GM18517 (cell line): Measurements from ENCODE around the gene PAX9.
"Not testable (repeated sequence)": the region's sequence is repeated elsewhere in the genome, so short reads cannot be mapped to it uniquely, and the experiment has no call there.

Experiments used
- ATAC-seq: cut with Tn5 transposase; IDR thresholded peaks from one replicate; pipeline ENCODE4 v1.9.1; 2021; ENCODE audit warnings: mild to moderate bottlenecking, moderate library complexity; ENCODE audit not compliant: unreplicated experiment

The PAX9 gene

DNA sequence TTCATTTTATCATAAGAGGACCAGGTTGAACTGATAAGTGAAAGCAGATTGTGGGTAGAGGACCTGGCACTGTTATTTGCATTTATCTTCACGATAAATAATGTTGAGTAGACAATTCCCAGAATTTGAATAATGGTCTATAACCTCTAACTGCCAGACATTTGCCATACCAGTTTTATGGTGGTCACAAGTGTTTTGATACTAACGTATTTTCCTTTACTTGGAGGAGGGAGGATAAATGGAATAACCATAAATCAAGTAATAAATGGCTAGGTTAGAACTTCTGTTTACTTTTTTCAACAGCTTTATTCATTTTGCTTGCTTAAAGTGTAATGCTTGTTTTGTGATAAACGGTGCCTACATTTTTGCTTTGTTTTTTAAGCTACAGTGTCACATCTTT is 9.5 kb downstream of the PAX9 start:
- no peak for ATAC-seq

- ATAC-seq, result no peak
Observed at GRCh38 chr14:36672095-36672494, 10.4 kb downstream of the PAX9 start.

DNA sequence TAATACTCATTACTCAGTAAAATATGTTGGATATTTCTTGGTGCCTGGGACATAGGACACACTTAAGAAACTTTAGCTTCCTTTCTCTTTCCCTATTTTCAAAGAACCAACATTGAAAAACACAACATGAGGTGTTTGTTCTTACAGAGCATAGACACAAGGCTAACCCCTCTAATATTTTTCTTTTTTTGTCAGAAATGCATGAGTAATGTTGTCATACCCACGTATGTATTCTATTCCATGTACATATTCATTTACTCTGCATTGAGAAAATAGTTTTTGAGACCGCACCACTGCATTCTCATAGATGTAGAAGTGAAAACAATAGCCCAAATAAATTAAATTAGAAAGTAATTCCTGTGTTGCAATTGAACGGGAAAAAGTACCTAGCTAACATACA is 13.0 kb downstream of the PAX9 start:
- ATAC-seq, result no peak

GRCh38 chr14:36675581-36675980 is 13.9 kb downstream of the PAX9 start:
- no peak for ATAC-seq

DNA sequence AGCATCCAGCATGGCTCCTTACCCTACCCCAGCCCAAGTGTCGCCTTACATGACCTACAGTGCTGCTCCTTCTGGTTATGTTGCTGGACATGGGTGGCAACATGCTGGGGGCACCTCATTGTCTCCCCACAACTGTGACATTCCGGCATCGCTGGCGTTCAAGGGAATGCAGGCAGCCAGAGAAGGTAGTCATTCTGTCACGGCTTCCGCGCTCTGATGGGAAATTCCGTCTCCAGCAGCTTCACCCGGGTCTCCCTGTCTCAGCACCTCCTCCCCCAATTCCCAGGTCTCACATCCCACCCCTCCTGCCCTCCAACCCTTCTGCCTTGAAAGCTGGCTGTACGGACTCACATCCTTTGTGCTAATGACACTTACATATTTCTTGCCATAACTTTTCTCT is 14.6 kb downstream of the PAX9 start:
- no peak for ATAC-seq

GRCh38 chr14:36682338-36682737 is 20.7 kb downstream of the PAX9 start:
- ATAC-seq, result no peak

DNA sequence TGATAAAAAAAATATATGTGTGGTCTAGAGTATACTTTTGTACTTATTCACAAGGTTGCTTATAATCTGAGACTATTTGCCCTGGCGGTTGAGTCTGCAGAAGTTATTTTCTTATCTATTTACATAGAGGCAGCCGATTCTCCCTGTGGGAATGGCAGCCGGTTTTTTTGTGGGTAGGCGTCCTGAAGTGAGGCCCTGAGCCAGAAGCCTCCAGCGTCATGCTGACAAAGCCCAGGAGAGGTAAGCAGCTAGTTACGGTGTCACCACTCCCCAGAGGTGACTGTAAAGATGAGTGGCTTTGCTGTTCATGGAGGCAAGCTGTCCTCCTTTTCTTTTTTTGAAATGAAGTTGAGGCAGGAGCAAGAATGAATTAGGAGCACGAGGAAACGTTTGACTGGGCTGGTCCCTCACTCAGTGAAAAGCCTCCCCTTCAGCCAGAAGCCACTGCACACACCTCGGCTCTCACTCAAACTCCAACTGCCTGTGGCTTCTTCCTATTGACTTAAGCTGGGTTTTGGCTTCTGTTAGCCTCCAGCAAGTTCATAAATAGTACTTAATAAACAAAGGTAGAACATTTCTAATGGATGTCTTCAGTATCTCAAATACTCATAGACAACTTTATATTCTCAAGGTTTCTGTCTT is 21.5 kb downstream of the PAX9 start:
- no peak for ATAC-seq

- no peak for ATAC-seq
Observed at GRCh38 chr14:36684946-36685345, 23.3 kb downstream of the PAX9 start.

- ATAC-seq, result no peak
Observed at GRCh38 chr14:36690311-36691040, 28.8 kb downstream of the PAX9 start.

DNA sequence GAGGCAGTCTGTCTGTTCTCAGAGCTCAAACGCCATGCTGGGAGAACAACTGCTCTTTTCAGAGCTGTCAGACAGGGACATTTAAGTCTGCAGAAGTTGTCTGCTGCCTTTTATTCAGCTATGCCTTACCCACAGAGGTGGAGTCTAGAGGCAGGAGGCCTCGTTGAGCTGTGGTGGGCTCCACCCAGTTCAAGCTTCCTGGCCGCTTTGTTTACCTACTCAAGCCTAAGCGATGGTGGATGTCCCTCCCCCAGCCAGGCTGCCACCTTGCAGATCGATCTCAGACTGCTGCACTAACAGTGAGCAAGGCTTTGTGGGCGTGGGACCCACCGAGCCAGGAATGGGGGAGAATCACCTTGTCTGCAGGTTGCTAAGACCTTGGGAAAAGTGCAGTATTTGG is 37.8 kb downstream of the PAX9 start:
- not testable (repeated sequence) for ATAC-seq

- no peak for ATAC-seq
Observed at GRCh38 chr14:36700651-36701050, 39.0 kb downstream of the PAX9 start.

- ATAC-seq, result no peak
Observed at GRCh38 chr14:36701132-36701531, 39.5 kb downstream of the PAX9 start.

GRCh38 chr14:36702474-36702873 is 40.8 kb downstream of the PAX9 start:
- no peak for ATAC-seq

DNA sequence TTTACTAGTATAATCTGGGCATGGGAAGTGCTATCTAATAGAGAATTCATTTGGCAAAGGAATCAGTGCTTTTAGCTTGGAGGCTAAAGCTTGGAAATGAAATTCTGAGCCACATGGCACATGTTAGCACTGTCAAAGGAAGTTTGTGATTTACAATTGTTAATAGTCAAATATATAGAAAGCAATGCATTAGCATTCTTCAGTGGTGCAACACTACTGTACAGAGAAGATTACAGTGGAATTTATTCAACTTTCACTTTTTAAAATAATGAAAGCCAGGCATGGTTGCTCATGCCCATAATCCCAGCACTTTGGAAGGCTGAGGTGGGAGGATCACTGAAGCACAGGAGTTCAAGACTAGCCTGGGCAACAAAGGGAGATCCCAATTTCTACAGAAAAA is 45.9 kb downstream of the PAX9 start:
- no peak for ATAC-seq

- no peak for ATAC-seq
Observed at GRCh38 chr14:36713960-36714703, 52.5 kb downstream of the PAX9 start.

DNA sequence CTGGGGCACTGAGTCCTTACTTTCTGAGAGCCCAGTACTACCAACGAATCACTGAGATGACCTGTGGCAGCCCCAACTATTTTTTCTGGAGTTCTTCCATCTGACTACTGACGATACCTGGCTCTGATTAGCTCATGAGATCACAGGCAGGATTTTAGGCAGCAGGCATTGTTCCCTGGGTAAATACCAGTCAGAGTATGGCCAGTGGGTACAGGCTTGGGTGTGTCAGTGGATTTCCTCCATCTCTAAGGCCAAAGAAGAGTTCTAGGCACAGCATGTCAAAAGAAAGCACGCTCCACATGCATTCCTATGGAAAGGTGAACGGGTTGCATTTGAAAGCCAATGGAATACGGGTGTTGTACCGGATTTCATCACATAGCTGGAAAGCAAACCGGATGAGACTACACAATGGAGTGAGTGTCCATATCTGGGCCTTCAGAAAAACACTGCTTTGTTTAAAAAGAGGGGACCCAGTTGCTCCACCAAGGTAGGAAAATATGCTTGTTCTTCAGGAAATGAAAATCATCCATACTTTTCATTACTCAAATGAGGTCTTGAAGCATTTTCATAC is 55.0 kb downstream of the PAX9 start:
- ATAC-seq, result no peak

GRCh38 chr14:36717363-36717762 is 55.7 kb downstream of the PAX9 start:
- no peak for ATAC-seq

DNA sequence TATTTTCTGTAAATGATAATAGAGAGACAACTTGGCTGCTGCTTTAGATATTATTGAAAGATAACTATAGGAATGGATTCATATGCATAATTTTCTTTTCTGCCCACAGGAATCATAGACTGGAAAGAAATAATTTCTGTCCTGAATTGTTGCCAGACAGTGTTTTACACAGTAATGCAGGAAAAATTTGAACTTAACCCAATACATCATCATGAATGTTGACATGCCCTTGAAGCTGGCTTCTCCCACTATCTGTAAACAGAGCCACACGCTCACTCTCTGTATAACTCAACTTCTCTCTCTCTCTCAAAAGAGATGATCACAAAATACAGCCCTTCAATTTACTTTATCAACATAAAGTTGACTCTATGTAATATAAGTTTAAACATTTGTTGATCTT is 56.6 kb downstream of the PAX9 start:
- ATAC-seq, result no peak

GRCh38 chr14:36719823-36720222 is 58.2 kb downstream of the PAX9 start:
- ATAC-seq, result no peak

DNA sequence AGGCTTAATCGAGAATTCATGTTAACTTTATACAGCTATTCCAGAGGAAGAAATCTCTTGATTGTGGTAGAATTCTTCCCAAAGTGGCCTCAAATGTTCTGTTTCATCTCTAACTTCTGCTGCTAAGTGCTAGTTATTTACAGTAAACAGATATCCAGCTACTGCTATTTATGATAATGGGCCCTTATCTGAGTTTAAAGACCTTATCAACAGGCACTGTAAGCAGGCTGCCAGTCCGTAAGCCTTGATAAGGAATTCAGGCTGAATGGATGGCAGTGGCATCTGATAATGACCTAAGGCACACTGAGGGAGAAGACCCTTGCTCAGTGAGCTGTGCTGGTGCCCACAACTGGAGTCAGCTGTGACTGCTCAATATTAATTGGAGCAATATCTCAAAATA is 59.0 kb downstream of the PAX9 start:
- no peak for ATAC-seq

DNA sequence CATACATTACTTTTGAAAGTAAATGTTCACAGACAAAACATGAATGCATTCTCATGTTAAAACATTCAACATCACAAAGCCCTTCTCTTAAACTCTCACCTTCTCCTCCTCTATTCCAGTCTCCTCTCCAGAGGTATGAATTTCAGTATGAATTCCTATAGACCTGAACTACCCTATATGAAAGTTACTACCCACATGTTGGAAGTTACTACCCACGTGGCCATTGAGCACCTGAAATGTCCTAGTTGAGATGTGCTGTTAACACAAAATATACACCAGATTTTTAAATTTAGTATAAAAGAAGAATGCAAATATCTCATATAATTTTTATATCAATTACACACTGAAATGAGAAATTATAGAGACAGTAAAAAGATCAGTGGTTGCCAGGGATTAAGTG is 60.2 kb downstream of the PAX9 start:
- ATAC-seq, result no peak

- no peak for ATAC-seq
Observed at GRCh38 chr14:36723530-36723929, 61.9 kb downstream of the PAX9 start.
